Smooth muscle cell (in vitro differentiated cells): ENCODE results near the gene MARCHF3. TPM values are rescaled to one million over a fixed set of nuclear protein-coding genes. Genes with fewer than 3 reads are reported as not detected.

ENCODE experiments used
- DNase-seq: peaks from one replicate; lab custom pipeline; 2025; ENCODE audit not compliant: unreplicated experiment; lab: John Stamatoyannopoulos, UW
- H2AFZ ChIP-seq: fragments of 200-600 bp; sonication (generic); 2 replicates; pipeline ENCODE4 v1.6.0; 2016; ENCODE audit warnings: antibody characterized with exemption, low read depth, mild to moderate bottlenecking
- H3F3A ChIP-seq: fragments of 200-600 bp; sonication (generic); 2 replicates; pipeline ENCODE4 v1.6.0; 2017; ENCODE audit warnings: antibody characterized with exemption, low read depth
- H3K27ac ChIP-seq: fragments of 200-600 bp; sonication (generic); 2 replicates; pipeline ENCODE4 v1.5.1; 2016; ENCODE audit warnings: low read depth, mild to moderate bottlenecking
- H3K27me3 ChIP-seq: fragments of 200-600 bp; sonication (generic); 2 replicates; pipeline ENCODE4 v1.6.1; 2016; ENCODE audit warnings: low read depth, mild to moderate bottlenecking
- H3K36me3 ChIP-seq: fragments of 200-600 bp; sonication (generic); 2 replicates; pipeline ENCODE4 v1.5.1; 2016; ENCODE audit warnings: low read depth
- H3K4me1 ChIP-seq: fragments of 200-600 bp; sonication (generic); 2 replicates; pipeline ENCODE4 v1.5.1; 2016; ENCODE audit warnings: low read depth
- H3K4me2 ChIP-seq: fragments of 200-600 bp; sonication (generic); 2 replicates; pipeline ENCODE4 v1.6.0; 2016; ENCODE audit warnings: mild to moderate bottlenecking
- H3K4me3 ChIP-seq: fragments of 200-600 bp; sonication (generic); 2 replicates; pipeline ENCODE4 v1.5.1; 2016; ENCODE audit warnings: mild to moderate bottlenecking
- H3K79me2 ChIP-seq: fragments of 200-600 bp; sonication (generic); 2 replicates; pipeline ENCODE4 v1.6.0; 2016; ENCODE audit warnings: low read depth, mild to moderate bottlenecking
- H3K9ac ChIP-seq: fragments of 200-600 bp; sonication (generic); 2 replicates; pipeline ENCODE4 v1.6.0; 2016; ENCODE audit warnings: low read depth
- H3K9me3 ChIP-seq: fragments of 200-600 bp; sonication (generic); replicated peaks from 2 replicates; pipeline ENCODE4 v1.5.1; 2016; ENCODE audit warnings: low read depth
- H4K20me1 ChIP-seq: fragments of 200-600 bp; sonication (generic); 2 replicates; pipeline ENCODE4 v1.6.0; 2016; ENCODE audit warnings: low read depth
- CTCF ChIP-seq: fragments of 200-600 bp; sonication (generic); IDR thresholded peaks from 2 replicates; pipeline ENCODE4 v1.5.1; 2017; ENCODE audit warnings: borderline replicate concordance, mild to moderate bottlenecking, antibody characterized with exemption; ENCODE audit not compliant: insufficient read depth, poor library complexity, severe bottlenecking
- WGBS: methylation state at CpG from one replicate; pipeline ENCODE4 v1.1.7; 2016; ENCODE audit warnings: low lambda C conversion rate; 5-methylcytosine and 5-hydroxymethylcytosine counted together
- polyA plus RNA-seq: library from polyadenylated mRNA; unstranded; fragments of >200 nt; fragmentation: Nextera tagmentation; extraction: Ambion mirVana; gene quantifications from 2 replicates; pipeline ENCODE4 v1.2.1, GENCODE V29; 2016
- total RNA-seq: library from RNA; depleted of rRNA; stranded (reverse); fragments of >200 nt; gene quantifications from 2 replicates; pipeline ENCODE4 v1.2.3, GENCODE V29; 2014

The MARCHF3 gene
- total and polyA plus RNA-seq, 2 experiments from 2014 or later: 17.8 to 30.8 TPM

- Histone ChIP-seq H3K4me2 (no peak overlapping the region), H3K9me3 (no peaks in the 10 kb centered on the region), H3K36me3 (no peaks in the 10 kb centered on the region), H2AFZ (no peak overlapping the region), H3K27me3 (no peaks in the 10 kb centered on the region), H4K20me1 (no peaks in the 10 kb centered on the region), H3K27ac (no peak overlapping the region), H3K4me3 (no peak overlapping the region), H3K4me1 (no peaks in the 10 kb centered on the region), H3K79me2 (no peaks in the 10 kb centered on the region), H3K9ac (no peak overlapping the region), H3F3A (no peaks in the 10 kb centered on the region)
- TF ChIP-seq CTCF: no peak
- DNase-seq: no peak
- 88% methylated on average over 2 of the region's 2 CpGs for WGBS
These were observed 33.0 kb upstream of the MARCHF3 start for GRCh38 chr5:127063257-127063913.

- Histone ChIP-seq H3K4me2 (no peak overlapping the region), H3K9ac (no peak overlapping the region), H3K9me3 (no peaks in the 10 kb centered on the region), H4K20me1 (no peaks in the 10 kb centered on the region), H2AFZ (no peak overlapping the region), H3K4me3 (no peak overlapping the region), H3K36me3 (no peaks in the 10 kb centered on the region), H3K27ac (no peak overlapping the region), H3K27me3 (no peaks in the 10 kb centered on the region), H3K79me2 (no peaks in the 10 kb centered on the region), H3K4me1 (no peaks in the 10 kb centered on the region), H3F3A (no peaks in the 10 kb centered on the region)
- TF ChIP-seq CTCF: no peak
- WGBS: 64% methylated on average over 1 of the region's 1 CpG
- DNase-seq: no peak
These were observed 31.6 kb upstream of the MARCHF3 start for GRCh38 chr5:127061956-127062355.

- Histone ChIP-seq H3K4me2 (no peak overlapping the region), H3F3A (no peaks in the 10 kb centered on the region), H3K27me3 (no peaks in the 10 kb centered on the region), H3K9me3 (no peaks in the 10 kb centered on the region), H3K79me2 (no peaks in the 10 kb centered on the region), H3K27ac (no peak overlapping the region), H3K4me3 (no peak overlapping the region), H3K4me1 (no peaks in the 10 kb centered on the region), H4K20me1 (no peaks in the 10 kb centered on the region), H2AFZ (no peak overlapping the region), H3K9ac (no peak overlapping the region), H3K36me3 (no peaks in the 10 kb centered on the region)
- 81% methylated on average over 1 of the region's 1 CpG for WGBS
- no peak for TF ChIP-seq CTCF
- DNase-seq: no peak
These were observed 31.2 kb upstream of the MARCHF3 start for GRCh38 chr5:127061537-127061936.

- peak overlapping the region; percentile 9 for H3K4me2 ChIP-seq
- no peaks in the 10 kb centered on the region for H3K9me3 ChIP-seq
- no peak for DNase-seq
- no peak overlapping the region for H3K4me3 ChIP-seq
- H3K27me3 ChIP-seq: no peaks in the 10 kb centered on the region
- H3K4me1 ChIP-seq: no peaks in the 10 kb centered on the region
- H3K79me2 ChIP-seq: no peaks in the 10 kb centered on the region
- no peak overlapping the region for H2AFZ ChIP-seq
- no peaks in the 10 kb centered on the region for H3K36me3 ChIP-seq
- no peaks in the 10 kb centered on the region for H4K20me1 ChIP-seq
- TF ChIP-seq CTCF: no peak
- H3F3A ChIP-seq: no peaks in the 10 kb centered on the region
- no peak overlapping the region for H3K27ac ChIP-seq
- 46% methylated on average over 1 of the region's 1 CpG for WGBS
- H3K9ac ChIP-seq: no peak overlapping the region
These were observed 30.2 kb upstream of the MARCHF3 start for GRCh38 chr5:127060470-127060985.
